SK-N-SH (cell line): Measurements from ENCODE around the gene PSMC3IP. TPM values are rescaled to one million over a fixed set of nuclear protein-coding genes. Genes with fewer than 3 reads are reported as not detected.

ENCODE experiments used
- CTCF ChIA-PET: fragments of 300-600, 350-600 bp; formaldehyde crosslinking; extraction: SDS; loops from one replicate; lab custom pipeline; 2021; lab: Yijun Ruan, JAX
- POLR2A ChIA-PET: fragments of 350-600 bp; sonication (Branson Sonifier 250); formaldehyde crosslinking; extraction: SDS; loops from one replicate; lab custom pipeline; 2020; ENCODE audit warnings: antibody characterized with exemption, inconsistent platforms; lab: Yijun Ruan, JAX
- DNase-seq: peaks from one replicate; pipeline ENCODE4 v3.0.0; 2012
- H2AFZ ChIP-seq: fragments of 200-600 bp; sonication (generic); 2 replicates; pipeline ENCODE4 v1.8.1; 2016; ENCODE audit warnings: antibody characterized with exemption, mild to moderate bottlenecking, low read depth
- H3F3A ChIP-seq: fragments of 200-600 bp; sonication (generic); replicated peaks from 2 replicates; pipeline ENCODE3; 2016; ENCODE audit warnings: antibody characterized with exemption, mild to moderate bottlenecking; ENCODE audit not compliant: insufficient read depth
- H3K27ac ChIP-seq, 2 experiments: fragments of 200-500 bp in 1 of 2; fragments of 200-600 bp in 1 of 2; sonication (Bioruptor generic) in 1 of 2; sonication (generic), shearing (Covaris generic) in 1 of 2; 2 replicates each; pipeline versions ENCODE4 v1.5.1 to v1.6.1; 2014 to 2016; ENCODE audit warnings: low read depth in 2 of 2, inconsistent platforms in 1 of 2, low read length in 1 of 2, mild to moderate bottlenecking in 1 of 2, mixed read lengths in 1 of 2
- H3K27me3 ChIP-seq: fragments of 200-600 bp; sonication (generic), shearing (Covaris generic); 2 replicates; pipeline ENCODE4 v1.6.1; 2016; ENCODE audit warnings: mixed run types; ENCODE audit not compliant: insufficient read depth
- H3K36me3 ChIP-seq, 2 experiments: fragments of 200-500 bp in 1 of 2; fragments of 200-600 bp in 1 of 2; sonication (Bioruptor generic) in 1 of 2; sonication (generic) in 1 of 2; replicated peaks in 1 of 2; 2 replicates each; pipeline versions ENCODE3 to v1.5.1; 2014 to 2016; ENCODE audit warnings: low read length in 1 of 2, mild to moderate bottlenecking in 1 of 2; ENCODE audit not compliant: insufficient read depth in 2 of 2, control insufficient read depth in 1 of 2
- H3K4me1 ChIP-seq, 2 experiments: fragments of 200-500 bp in 1 of 2; fragments of 200-600 bp in 1 of 2; sonication (Bioruptor generic) in 1 of 2; sonication (generic), shearing (Covaris generic) in 1 of 2; 2 replicates each; pipeline versions ENCODE4 v1.5.1 to v1.6.1; 2014 to 2016; ENCODE audit warnings: low read depth in 1 of 2, low read length in 1 of 2, mixed run types in 1 of 2; ENCODE audit not compliant: insufficient read depth in 2 of 2, control insufficient read depth in 1 of 2
- H3K4me2 ChIP-seq: fragments of 200-600 bp; sonication (generic), shearing (Covaris generic); 2 replicates; pipeline ENCODE4 v1.6.1; 2017; ENCODE audit warnings: mixed run types
- H3K4me3 ChIP-seq, 2 experiments: fragments of 200-500 bp in 1 of 2; fragments of 200-600 bp in 1 of 2; sonication (Bioruptor generic) in 1 of 2; sonication (generic), shearing (Covaris generic) in 1 of 2; 2 replicates each; pipeline versions ENCODE4 v1.5.1 to v1.8.1; 2014 to 2016; ENCODE audit warnings: low read depth in 2 of 2, inconsistent platforms in 1 of 2, low read length in 1 of 2, mild to moderate bottlenecking in 1 of 2, mixed read lengths in 1 of 2, moderate library complexity in 1 of 2
- H3K79me2 ChIP-seq: fragments of 200-600 bp; sonication (generic); 2 replicates; pipeline ENCODE4 v1.8.1; 2017; ENCODE audit warnings: mild to moderate bottlenecking; ENCODE audit not compliant: insufficient read depth
- H3K9ac ChIP-seq: fragments of 200-600 bp; sonication (generic); 2 replicates; pipeline ENCODE4 v1.6.1; 2017; ENCODE audit warnings: mixed run types
- H3K9me2 ChIP-seq: fragments of 200-600 bp; sonication (generic); 2 replicates; pipeline ENCODE4 v1.6.1; 2017; ENCODE audit warnings: mixed run types
- H3K9me3 ChIP-seq: fragments of 200-600 bp; sonication (generic); 2 replicates; pipeline ENCODE4 v1.6.1; 2017; ENCODE audit warnings: mixed run types, mild to moderate bottlenecking, moderate library complexity
- H4K20me1 ChIP-seq: fragments of 200-600 bp; sonication (generic); 2 replicates; pipeline ENCODE4 v1.6.1; 2017; ENCODE audit warnings: mild to moderate bottlenecking, mixed run types; ENCODE audit not compliant: insufficient read depth
- CHD2 ChIP-seq: fragments of 150-350 bp; IDR thresholded peaks from 2 replicates; pipeline ENCODE4 v1.6.1; 2018; ENCODE audit warnings: low read length; ENCODE audit not compliant: partially characterized antibody
- ELF1 ChIP-seq: IDR thresholded peaks from 2 replicates; pipeline ENCODE4 v1.4.0; 2012
- EZH2phosphoT487 ChIP-seq: fragments of 200-600 bp; sonication (generic); IDR thresholded peaks from 2 replicates; pipeline ENCODE4 v1.6.1; 2017; ENCODE audit warnings: low read depth, mixed run types, mild to moderate bottlenecking, antibody characterized with exemption, moderate library complexity, borderline replicate concordance
- FOSL2 ChIP-seq: IDR thresholded peaks from 2 replicates; pipeline ENCODE4 v1.4.0; 2012; ENCODE audit warnings: low read depth, mild to moderate bottlenecking, moderate library complexity, borderline replicate concordance
- FOXJ3 ChIP-seq: sonication (generic); formaldehyde crosslinking; IDR thresholded peaks from 2 replicates; pipeline ENCODE4 v1.5.1; 2020; ENCODE audit warnings: mild to moderate bottlenecking, missing genetic modification reagents
- MEF2A ChIP-seq: IDR thresholded peaks from 2 replicates; pipeline ENCODE4 v1.4.0; 2012; ENCODE audit warnings: low read depth, borderline replicate concordance
- MXI1 ChIP-seq: IDR thresholded peaks from 2 replicates; pipeline ENCODE4 v1.6.1; 2012; ENCODE audit warnings: mild to moderate bottlenecking, low read depth, low read length, improper control_type of control experiment
- NFIC ChIP-seq: IDR thresholded peaks from 2 replicates; pipeline ENCODE4 v1.4.0; 2012; ENCODE audit warnings: borderline replicate concordance
- NRF1 ChIP-seq: IDR thresholded peaks from 2 replicates; pipeline ENCODE4 v1.6.1; 2012; ENCODE audit warnings: low read depth, mild to moderate bottlenecking, low read length
- RAD21 ChIP-seq: IDR thresholded peaks from 2 replicates; pipeline ENCODE4 v1.6.1; 2012; ENCODE audit warnings: mild to moderate bottlenecking, low read length
- RXRA ChIP-seq: IDR thresholded peaks from 2 replicates; pipeline ENCODE4 v1.4.0; 2012; ENCODE audit warnings: low read depth, mild to moderate bottlenecking, borderline replicate concordance
- SIN3A ChIP-seq: IDR thresholded peaks from 2 replicates; pipeline ENCODE4 v1.6.1; 2012; ENCODE audit warnings: low read depth, mild to moderate bottlenecking, low read length, moderate library complexity, borderline replicate concordance
- SMC3 ChIP-seq: IDR thresholded peaks from 2 replicates; pipeline ENCODE4 v1.6.1; 2012; ENCODE audit warnings: low read depth, low read length, improper control_type of control experiment
- TCF12 ChIP-seq: IDR thresholded peaks from 2 replicates; pipeline ENCODE4 v1.4.0; 2012
- TEAD4 ChIP-seq: IDR thresholded peaks from 2 replicates; pipeline ENCODE4 v1.4.0; 2012; ENCODE audit warnings: mild to moderate bottlenecking, borderline replicate concordance; ENCODE audit not compliant: insufficient read depth
- YY1 ChIP-seq: IDR thresholded peaks from 2 replicates; pipeline ENCODE4 v1.4.0; 2012; ENCODE audit warnings: low read depth, mild to moderate bottlenecking
- WGBS: methylation state at CpG from one replicate; pipeline ENCODE4 v1.1.6; 2017; ENCODE audit warnings: low lambda C conversion rate; 5-methylcytosine and 5-hydroxymethylcytosine counted together
- polyA plus RNA-seq, 3 experiments: library from polyadenylated mRNA; depleted of rRNA; stranded (reverse); fragments of >200 nt; gene quantifications; 2 replicates each; pipeline ENCODE4 v1.2.3, GENCODE V29; 2012
- TF ChIP-seq, protein P1 (sequence below): IDR thresholded peaks from 2 replicates; pipeline ENCODE4 v1.4.0; 2012; ENCODE audit warnings: low read depth, borderline replicate concordance
- TF ChIP-seq, protein P2 (sequence below): fragments of 200-600 bp; sonication (generic); IDR thresholded peaks from 2 replicates; pipeline ENCODE4 v1.6.1; 2017; ENCODE audit warnings: antibody characterized with exemption, mild to moderate bottlenecking, moderate library complexity
- TF ChIP-seq, protein P3 (sequence below): fragments of 150-350 bp; IDR thresholded peaks from 2 replicates; pipeline ENCODE4 v1.6.1; 2017; ENCODE audit warnings: antibody characterized with exemption, low read length, low read depth, borderline replicate concordance

PSMC3IP gene
- polyA plus RNA-seq, 1 of the 3 experiments (the other 2 are of a cell fraction), result 17.3 TPM

DNA sequence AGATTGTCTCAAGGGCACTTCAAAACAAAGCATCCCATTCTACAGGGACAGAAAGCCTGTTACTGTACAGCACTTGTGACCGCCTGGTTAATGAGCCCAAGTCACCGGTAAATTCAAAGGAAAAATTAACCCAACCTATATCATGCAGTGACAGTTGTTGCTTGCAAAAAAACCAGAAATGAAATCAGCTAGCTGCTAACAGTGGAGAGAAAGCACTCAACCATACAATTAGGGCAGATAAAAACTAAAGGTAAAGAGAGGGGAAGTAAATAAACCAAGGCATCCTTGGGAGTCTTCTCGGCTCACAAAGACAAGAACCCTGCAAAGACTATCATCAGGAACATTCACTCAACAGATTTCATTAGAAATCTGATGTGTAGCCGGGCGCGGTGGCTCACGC is 25.8 kb upstream of the PSMC3IP start:
- no peaks in the 10 kb centered on the region for H3K9me2 ChIP-seq
- DNase-seq, result no peak
- no peak overlapping the region for H2AFZ ChIP-seq
- peaks cover 67% of the 10 kb centered on the region for H4K20me1 ChIP-seq
- H3K4me3 ChIP-seq, result no peak overlapping the region
- H3K4me2 ChIP-seq, result no peak overlapping the region
- POLR2A ChIA-PET, result no interaction called here
- CTCF ChIA-PET, result interaction anchor here (1.5 kb wide), 1 partner anchor 73 kb away, joined by 4 read pairs; the partner anchor contains the start of gene PLEKHH3
- peaks cover 0 to 13% of the 10 kb centered on the region in 2 experiments for H3K36me3 ChIP-seq
- H3K27ac ChIP-seq, result no peak overlapping the region
- TF ChIP-seq NFIC, result no peak
- no peak for TF ChIP-seq MEF2A
- no peak for TF ChIP-seq FOXJ3
- TF ChIP-seq, all 33 proteins: peak for 0
- Histone ChIP-seq H3K9ac (no peak overlapping the region), H3K9me3 (no peaks in the 10 kb centered on the region), H3F3A (peaks cover 7% of the 10 kb centered on the region), H3K79me2 (peaks cover 100% of the 10 kb centered on the region), H3K27me3 (no peaks in the 10 kb centered on the region), H3K4me1 (peaks cover 0 to 3% of the 10 kb centered on the region in 2 experiments; a peak in 2 of 4 replicates)
- 99% methylated on average over 7 of the region's 7 CpGs for WGBS

DNA sequence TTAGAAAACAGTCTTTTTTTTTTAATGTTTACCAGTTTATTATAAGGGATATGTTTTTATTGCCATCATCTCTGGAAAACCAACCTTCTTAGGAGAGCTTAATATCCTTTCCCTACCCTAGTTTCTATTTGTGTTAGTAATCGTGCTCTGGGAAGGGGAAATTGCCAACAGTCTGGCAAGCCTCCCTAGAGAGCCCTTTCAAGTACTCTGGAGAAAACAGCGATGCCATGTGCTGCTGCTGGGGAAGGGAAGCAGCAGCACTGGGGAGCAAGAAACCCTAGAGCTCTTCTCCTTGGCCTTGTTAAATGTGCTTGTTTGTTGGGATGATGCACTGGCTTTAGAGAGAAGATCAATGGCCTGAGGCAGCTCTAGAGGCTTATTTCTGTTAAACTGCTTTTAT is 21.4 kb upstream of the PSMC3IP start:
- H3K4me1 ChIP-seq, result no peaks in the 10 kb centered on the region
- ChIA-PET CTCF (interaction anchor here (0.8 to 4.5 kb wide), 4 partner anchors 9 to 82 kb away, joined by 3 to 33 read pairs (median 6); partner anchors contain the start of gene PSMC3IP), POLR2A (interaction anchor here (0.9 to 2.1 kb wide), 3 partner anchors 10 to 80 kb away, joined by 3 to 11 read pairs (median 3); partner anchors contain the start of genes MLX, RETREG3 and TUBG1)
- H3F3A ChIP-seq, result peaks cover 6% of the 10 kb centered on the region
- no peak for DNase-seq
- H4K20me1 ChIP-seq, result peaks cover 30% of the 10 kb centered on the region
- H3K79me2 ChIP-seq, result peaks cover 94% of the 10 kb centered on the region
- no peaks in the 10 kb centered on the region for H3K27me3 ChIP-seq
- no peaks in the 10 kb centered on the region for H3K9me3 ChIP-seq
- no peak overlapping the region for H3K9ac ChIP-seq
- H3K4me3 ChIP-seq, result no peak overlapping the region
- peaks cover 0 to 17% of the 10 kb centered on the region in 2 experiments for H3K36me3 ChIP-seq
- no peak overlapping the region for H3K27ac ChIP-seq
- no peak for TF ChIP-seq YY1
- TF ChIP-seq FOSL2, result no peak
- TF ChIP-seq MXI1, result no peak
- TF ChIP-seq, protein P1, sequence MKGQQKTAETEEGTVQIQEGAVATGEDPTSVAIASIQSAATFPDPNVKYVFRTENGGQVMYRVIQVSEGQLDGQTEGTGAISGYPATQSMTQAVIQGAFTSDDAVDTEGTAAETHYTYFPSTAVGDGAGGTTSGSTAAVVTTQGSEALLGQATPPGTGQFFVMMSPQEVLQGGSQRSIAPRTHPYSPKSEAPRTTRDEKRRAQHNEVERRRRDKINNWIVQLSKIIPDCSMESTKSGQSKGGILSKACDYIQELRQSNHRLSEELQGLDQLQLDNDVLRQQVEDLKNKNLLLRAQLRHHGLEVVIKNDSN, result no peak
- TF ChIP-seq ELF1, result no peak
- TF ChIP-seq CHD2, result no peak
- no peak for TF ChIP-seq TEAD4
- no peak for TF ChIP-seq RXRA
- no peak for TF ChIP-seq EZH2phosphoT487
- H2AFZ ChIP-seq, result no peak overlapping the region
- no peaks in the 10 kb centered on the region for H3K9me2 ChIP-seq
- no peak overlapping the region for H3K4me2 ChIP-seq
- WGBS, result 92% methylated on average over 2 of the region's 2 CpGs

DNA sequence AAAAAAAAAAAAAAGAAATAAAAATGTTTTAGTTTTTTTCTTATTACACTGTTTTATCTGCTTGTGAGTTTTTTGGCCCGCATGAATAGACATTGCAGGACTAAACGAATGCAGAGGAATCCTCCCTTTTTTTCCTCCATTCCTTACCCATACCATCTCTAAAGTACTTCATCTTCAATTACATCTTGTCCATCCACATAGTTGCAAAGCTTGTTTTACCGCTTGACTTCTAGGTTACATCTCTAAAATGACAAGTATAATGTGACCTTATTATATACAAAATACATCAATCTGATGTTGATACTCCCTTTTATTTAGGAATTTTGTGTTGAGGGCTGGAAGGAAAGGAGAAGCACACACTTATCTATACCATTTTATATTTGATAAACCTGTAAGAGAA is 18.9 kb upstream of the PSMC3IP start:
- Histone ChIP-seq H3K36me3 (peaks cover 0 to 15% of the 10 kb centered on the region in 2 experiments), H4K20me1 (peaks cover 29% of the 10 kb centered on the region; the same call in 1 of the 2 replicates), H3K79me2 (peaks cover 94% of the 10 kb centered on the region), H3K4me1 (no peaks in the 10 kb centered on the region; a peak in 1 of 4 replicates), H3F3A (peaks cover 6% of the 10 kb centered on the region), H3K9me3 (no peaks in the 10 kb centered on the region), H2AFZ (no peak overlapping the region), H3K4me3 (no peak overlapping the region), H3K9me2 (no peaks in the 10 kb centered on the region), H3K4me2 (no peak overlapping the region), H3K27me3 (no peaks in the 10 kb centered on the region), H3K9ac (no peak overlapping the region), H3K27ac (no peak overlapping the region)
- CTCF ChIA-PET, result interaction anchor here (0.6 to 2.2 kb wide), 5 partner anchors 12 to 83 kb away, joined by 3 to 8 read pairs (median 3); no protein-coding TSS in a partner anchor
- POLR2A ChIA-PET, result no interaction called here
- no peak for DNase-seq
- 95% methylated on average over 3 of the region's 3 CpGs for WGBS
- TF ChIP-seq, protein P1, result no peak
- no peak for TF ChIP-seq TCF12
- TF ChIP-seq, protein P2, sequence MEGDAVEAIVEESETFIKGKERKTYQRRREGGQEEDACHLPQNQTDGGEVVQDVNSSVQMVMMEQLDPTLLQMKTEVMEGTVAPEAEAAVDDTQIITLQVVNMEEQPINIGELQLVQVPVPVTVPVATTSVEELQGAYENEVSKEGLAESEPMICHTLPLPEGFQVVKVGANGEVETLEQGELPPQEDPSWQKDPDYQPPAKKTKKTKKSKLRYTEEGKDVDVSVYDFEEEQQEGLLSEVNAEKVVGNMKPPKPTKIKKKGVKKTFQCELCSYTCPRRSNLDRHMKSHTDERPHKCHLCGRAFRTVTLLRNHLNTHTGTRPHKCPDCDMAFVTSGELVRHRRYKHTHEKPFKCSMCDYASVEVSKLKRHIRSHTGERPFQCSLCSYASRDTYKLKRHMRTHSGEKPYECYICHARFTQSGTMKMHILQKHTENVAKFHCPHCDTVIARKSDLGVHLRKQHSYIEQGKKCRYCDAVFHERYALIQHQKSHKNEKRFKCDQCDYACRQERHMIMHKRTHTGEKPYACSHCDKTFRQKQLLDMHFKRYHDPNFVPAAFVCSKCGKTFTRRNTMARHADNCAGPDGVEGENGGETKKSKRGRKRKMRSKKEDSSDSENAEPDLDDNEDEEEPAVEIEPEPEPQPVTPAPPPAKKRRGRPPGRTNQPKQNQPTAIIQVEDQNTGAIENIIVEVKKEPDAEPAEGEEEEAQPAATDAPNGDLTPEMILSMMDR, result no peak
- TF ChIP-seq RAD21, result no peak
- TF ChIP-seq, protein P3, sequence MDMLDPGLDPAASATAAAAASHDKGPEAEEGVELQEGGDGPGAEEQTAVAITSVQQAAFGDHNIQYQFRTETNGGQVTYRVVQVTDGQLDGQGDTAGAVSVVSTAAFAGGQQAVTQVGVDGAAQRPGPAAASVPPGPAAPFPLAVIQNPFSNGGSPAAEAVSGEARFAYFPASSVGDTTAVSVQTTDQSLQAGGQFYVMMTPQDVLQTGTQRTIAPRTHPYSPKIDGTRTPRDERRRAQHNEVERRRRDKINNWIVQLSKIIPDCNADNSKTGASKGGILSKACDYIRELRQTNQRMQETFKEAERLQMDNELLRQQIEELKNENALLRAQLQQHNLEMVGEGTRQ, result no peak
- no peak for TF ChIP-seq NRF1
- TF ChIP-seq SIN3A, result no peak
- no peak for TF ChIP-seq EZH2phosphoT487
- TF ChIP-seq SMC3, result no peak
- TF ChIP-seq CHD2, result no peak
